IMR-90 (cell line): ENCODE measurements around the gene XKR7. TPM values are rescaled to one million over a fixed set of nuclear protein-coding genes. Genes with fewer than 3 reads are reported as not detected.
A peak's percentile ranks its signal among the peaks of the same experiment; 100 is the strongest.

Experiments used
- ATAC-seq: fragments of 200-7000 bp; cut with Tn5 transposase; 2 replicates; pipeline ENCODE4 v1.9.1; 2020; ENCODE audit warnings: low read depth, mild to moderate bottlenecking, moderate library complexity
- BruUV-seq: library from RNA; stranded (reverse); fragments of 400-500 nt; replicated peaks from 2 replicates; lab custom pipeline; 2021; lab: Mats Ljungman, UMichigan
- CTCF ChIA-PET: fragments of 300-600 bp; formaldehyde crosslinking; extraction: SDS; loops from one replicate; lab custom pipeline; 2021; ENCODE audit warnings: antibody characterized with exemption; lab: Yijun Ruan, JAX
- POLR2A ChIA-PET: fragments of 300-600 bp; sonication (Branson Sonifier 250); formaldehyde crosslinking; loops from one replicate; lab custom pipeline; 2022; ENCODE audit warnings: antibody characterized with exemption; ENCODE audit not compliant: unreplicated experiment; lab: Charles Lee
- DNase-seq: peaks from one replicate; pipeline ENCODE4 v3.0.0; 2013
- H2AFZ ChIP-seq: replicated peaks from 2 replicates; pipeline ENCODE3; 2013; ENCODE audit warnings: low read length, mild to moderate bottlenecking; ENCODE audit not compliant: poor library complexity
- H2AK5ac ChIP-seq: 2 replicates; pipeline ENCODE4 v1.6.1; 2013; ENCODE audit warnings: low read depth, low read length, inconsistent platforms
- H2AK9ac ChIP-seq: replicated peaks from 2 replicates; pipeline ENCODE3; 2013; ENCODE audit warnings: mild to moderate bottlenecking, low read depth, low read length, moderate library complexity; ENCODE audit not compliant: poor library complexity
- H2BK120ac ChIP-seq: 2 replicates; pipeline ENCODE4 v1.6.1; 2013; ENCODE audit warnings: low read depth, low read length, inconsistent platforms
- H2BK15ac ChIP-seq: 3 replicates; pipeline ENCODE4 v1.6.1; 2013; ENCODE audit warnings: low read depth, low read length, inconsistent platforms
- H2BK20ac ChIP-seq: 2 replicates; pipeline ENCODE4 v1.6.1; 2013; ENCODE audit warnings: low read depth, mild to moderate bottlenecking, inconsistent platforms, low read length, moderate library complexity
- H2BK5ac ChIP-seq: 2 replicates; pipeline ENCODE4 v1.6.1; 2013; ENCODE audit warnings: mild to moderate bottlenecking, low read depth, low read length, inconsistent platforms; ENCODE audit not compliant: poor library complexity, severe bottlenecking
- H3K14ac ChIP-seq: replicated peaks from 2 replicates; pipeline ENCODE4 v1.6.1; 2013; ENCODE audit warnings: low read depth, low read length, inconsistent platforms
- H3K18ac ChIP-seq: 2 replicates; pipeline ENCODE4 v1.6.1; 2013; ENCODE audit warnings: low read depth, low read length, control low read depth
- H3K23ac ChIP-seq: 2 replicates; pipeline ENCODE4 v1.6.1; 2013; ENCODE audit warnings: low read depth, low read length, inconsistent platforms
- H3K27ac ChIP-seq: 2 replicates; pipeline ENCODE4 v1.5.1; 2013; ENCODE audit warnings: mild to moderate bottlenecking, control low read depth, low read length; ENCODE audit not compliant: insufficient read depth
- H3K27me3 ChIP-seq: 2 replicates; pipeline ENCODE4 v1.6.1; 2013; ENCODE audit warnings: low read length; ENCODE audit not compliant: control insufficient read depth, insufficient read depth
- H3K36me3 ChIP-seq: 2 replicates; pipeline ENCODE4 v1.6.1; 2013; ENCODE audit warnings: low read length, mixed read lengths; ENCODE audit not compliant: control insufficient read depth, insufficient read depth
- H3K4ac ChIP-seq: 2 replicates; pipeline ENCODE4 v1.6.1; 2013; ENCODE audit warnings: low read depth, low read length, inconsistent platforms
- H3K4me1 ChIP-seq: 2 replicates; pipeline ENCODE4 v1.6.1; 2013; ENCODE audit warnings: low read length, mixed read lengths; ENCODE audit not compliant: control insufficient read depth, insufficient read depth
- H3K4me2 ChIP-seq: 2 replicates; pipeline ENCODE4 v1.6.1; 2013; ENCODE audit warnings: low read depth, mild to moderate bottlenecking, control low read depth, low read length, moderate library complexity
- H3K4me3 ChIP-seq: 2 replicates; pipeline ENCODE4 v1.5.1; 2013; ENCODE audit warnings: low read depth, mild to moderate bottlenecking, control low read depth, low read length, moderate library complexity; ENCODE audit not compliant: insufficient read depth
- H3K56ac ChIP-seq: 2 replicates; pipeline ENCODE4 v1.6.1; 2013; ENCODE audit warnings: low read length, inconsistent platforms; ENCODE audit not compliant: insufficient read depth; ENCODE audit errors: extremely low read depth
- H3K79me1 ChIP-seq, 2 experiments: 2 replicates each; pipeline ENCODE4 v1.6.1; 2013; ENCODE audit warnings: low read length in 2 of 2, inconsistent platforms in 1 of 2, low read depth in 1 of 2
- H3K9ac ChIP-seq: 2 replicates; pipeline ENCODE4 v1.6.1; 2013; ENCODE audit warnings: low read depth, low read length, control low read depth
- H3K9me1 ChIP-seq: 2 replicates; pipeline ENCODE4 v1.6.1; 2013; ENCODE audit warnings: low read length, inconsistent platforms; ENCODE audit not compliant: insufficient read depth
- H3K9me3 ChIP-seq: 2 replicates; pipeline ENCODE4 v1.6.1; 2013; ENCODE audit warnings: low read length; ENCODE audit not compliant: control insufficient read depth, insufficient read depth
- H4K20me1 ChIP-seq: 2 replicates; pipeline ENCODE4 v1.6.1; 2013; ENCODE audit warnings: low read length, inconsistent platforms; ENCODE audit not compliant: insufficient read depth
- H4K5ac ChIP-seq: 2 replicates; pipeline ENCODE4 v1.6.1; 2013; ENCODE audit warnings: mild to moderate bottlenecking, low read depth, low read length, control low read depth
- H4K8ac ChIP-seq, 2 experiments: 2 replicates each; pipeline ENCODE4 v1.6.1; 2013; ENCODE audit warnings: low read depth in 2 of 2, low read length in 2 of 2, control low read depth in 1 of 2, inconsistent platforms in 1 of 2
- H4K91ac ChIP-seq: 2 replicates; pipeline ENCODE4 v1.6.1; 2013; ENCODE audit warnings: low read depth, low read length, inconsistent platforms; ENCODE audit not compliant: insufficient read depth
- BHLHE40 ChIP-seq: fragments of 150-350 bp; IDR thresholded peaks from 2 replicates; pipeline ENCODE4 v1.6.1; 2016; ENCODE audit warnings: mild to moderate bottlenecking, low read depth, low read length
- CEBPB ChIP-seq: IDR thresholded peaks from 2 replicates; pipeline ENCODE4 v1.6.1; 2012; ENCODE audit warnings: low read depth, low read length, improper control_type of control experiment
- CHD1 ChIP-seq: IDR thresholded peaks from 2 replicates; pipeline ENCODE4 v1.6.1; 2012; ENCODE audit warnings: low read depth, low read length, improper control_type of control experiment
- CTCF ChIP-seq: conservative IDR thresholded peaks from 2 replicates; pipeline ENCODE4 v1.5.1; 2012; ENCODE audit warnings: mild to moderate bottlenecking, low read depth, low read length, improper control_type of control experiment
- ELK1 ChIP-seq: fragments of 150-350 bp; IDR thresholded peaks from 2 replicates; pipeline ENCODE4 v1.6.1; 2016; ENCODE audit warnings: low read depth, mild to moderate bottlenecking, low read length, moderate library complexity, borderline replicate concordance
- FOS ChIP-seq: fragments of 150-350 bp; IDR thresholded peaks from 2 replicates; pipeline ENCODE4 v1.6.1; 2016; ENCODE audit warnings: low read depth, low read length
- MAFK ChIP-seq: IDR thresholded peaks from 2 replicates; pipeline ENCODE4 v1.6.1; 2012; ENCODE audit warnings: low read depth, low read length, improper control_type of control experiment
- MAZ ChIP-seq: IDR thresholded peaks from 2 replicates; pipeline ENCODE4 v1.6.1; 2012; ENCODE audit warnings: low read depth, mild to moderate bottlenecking, low read length, improper control_type of control experiment, moderate library complexity, borderline replicate concordance
- MXI1 ChIP-seq: IDR thresholded peaks from 2 replicates; pipeline ENCODE4 v1.6.1; 2012; ENCODE audit warnings: low read depth, mild to moderate bottlenecking, low read length, moderate library complexity, borderline replicate concordance
- NFE2L2 ChIP-seq: fragments of 150-350 bp; IDR thresholded peaks from 2 replicates; pipeline ENCODE4 v1.6.1; 2016; ENCODE audit warnings: low read depth, mild to moderate bottlenecking, low read length
- POLR2A ChIP-seq: IDR thresholded peaks from 2 replicates; pipeline ENCODE4 v1.6.1; 2012; ENCODE audit warnings: mild to moderate bottlenecking, low read depth, low read length
- RAD21 ChIP-seq: IDR thresholded peaks from 2 replicates; pipeline ENCODE4 v1.6.1; 2012; ENCODE audit warnings: low read length, improper control_type of control experiment
- RCOR1 ChIP-seq: IDR thresholded peaks from 2 replicates; pipeline ENCODE4 v1.6.1; 2012; ENCODE audit warnings: mild to moderate bottlenecking, low read length, improper control_type of control experiment; ENCODE audit not compliant: insufficient replicate concordance
- RFX5 ChIP-seq: IDR thresholded peaks from 2 replicates; pipeline ENCODE4 v1.8.0; 2012; ENCODE audit warnings: low read depth, mild to moderate bottlenecking, low read length, moderate library complexity
- SMC3 ChIP-seq: fragments of 150-350 bp; IDR thresholded peaks from 2 replicates; pipeline ENCODE4 v1.6.1; 2016; ENCODE audit warnings: low read depth, mild to moderate bottlenecking, antibody characterized with exemption, low read length, moderate library complexity
- USF2 ChIP-seq: fragments of 150-350 bp; IDR thresholded peaks from 2 replicates; pipeline ENCODE4 v1.6.1; 2017; ENCODE audit warnings: mild to moderate bottlenecking, antibody characterized with exemption, low read length, low read depth
- WGBS, 2 experiments: methylation state at CpG; one replicate each; pipeline versions ENCODE4 v1.1.5 to v1.1.7; 2013; ENCODE audit warnings: missing lambda C conversion rate in 2 of 2; ENCODE audit not compliant: insufficient read length in 1 of 2; ENCODE audit errors: extremely low coverage in 2 of 2; 5-methylcytosine and 5-hydroxymethylcytosine counted together
- dilution Hi-C: fragments of 300-500 bp; cut with HindIII; formaldehyde crosslinking; loops from one replicate; pipeline ENCODE4 v1.14.3; 2018; ENCODE audit warnings: low sequenced_read_pairs; ENCODE audit not compliant: unreplicated experiment
- in situ Hi-C: fragments of 300-500 bp; cut with MboI; formaldehyde crosslinking; loops from 3 replicates; pipeline ENCODE4 v1.14.3; 2019; ENCODE audit warnings: low sequenced_read_pairs, inconsistent platforms, mixed read lengths
- intact Hi-C: fragments of 100-400 bp; cut with micrococcal nuclease; formaldehyde crosslinking; loops from 2 replicates; pipeline ENCODE4 v1.10.0; 2022
- polyA plus RNA-seq, 3 experiments: library from polyadenylated mRNA; depleted of rRNA; stranded (reverse); fragments of >200 nt; gene quantifications; 2 replicates each; pipeline ENCODE4 v1.2.3, GENCODE V29; 2012; ENCODE audit warnings: low replicate concordance in 1 of 3
- total RNA-seq: library from RNA; depleted of rRNA; stranded (reverse); fragments of >200 nt; gene quantifications from 2 replicates; pipeline ENCODE4 v1.2.3, GENCODE V29; 2012

Gene XKR7
- total and polyA plus RNA-seq, 2 of the 4 experiments (the other 2 are of a cell fraction): not detected

GRCh38 chr20:31951203-31951529 lies 16.8 kb upstream of the XKR7 start:
- peak overlapping the region; percentile 77 for H2AK9ac ChIP-seq
- dilution Hi-C loops (no loop called here), intact Hi-C loops (no loop called here), in situ Hi-C loops (loop anchor here (10.0 kb wide), 2 partner anchors 96 to 126 kb away; no protein-coding TSS in a partner anchor)
- H3K18ac ChIP-seq: no peak overlapping the region
- TF ChIP-seq CHD1: no peak
- TF ChIP-seq SMC3: no peak
- no peak for TF ChIP-seq USF2
- TF ChIP-seq RAD21: no peak
- no peak for TF ChIP-seq RFX5
- no peak for TF ChIP-seq CEBPB
- no peak for TF ChIP-seq FOS
- no peak for TF ChIP-seq CTCF
- TF ChIP-seq POLR2A: no peak
- TF ChIP-seq MAFK: no peak
- no peak for TF ChIP-seq NFE2L2
- no peak for TF ChIP-seq BHLHE40
- TF ChIP-seq MXI1: no peak
- no peak for TF ChIP-seq MAZ
- TF ChIP-seq ELK1: no peak
- TF ChIP-seq RCOR1: no peak
- H2BK15ac ChIP-seq: no peak overlapping the region
- peaks cover 6% of the 10 kb centered on the region for H3K4me1 ChIP-seq
- BruUV-seq: no TSS peak
- no peak overlapping the region for H4K5ac ChIP-seq
- H3K56ac ChIP-seq: peak overlapping the region; percentile 75; the same call in 1 of the 2 replicates
- peaks cover 3% of the 10 kb centered on the region for H3K27me3 ChIP-seq
- no peak overlapping the region for H4K91ac ChIP-seq
- ChIA-PET POLR2A (no interaction called here), CTCF (interaction anchor here (0.8 to 1.3 kb wide), 5 partner anchors 11 to 128 kb away, joined by 3 to 4 read pairs (median 3); no protein-coding TSS in a partner anchor)
- no peak overlapping the region for H2BK20ac ChIP-seq
- no peak overlapping the region for H2BK120ac ChIP-seq
- H2BK5ac ChIP-seq: no peak overlapping the region
- peak overlapping the region; percentile 97 for H3K4me2 ChIP-seq
- H3K14ac ChIP-seq: 0 out of 2 replicates have a peak overlapping the region, but pooled peaks have one; percentile 57
- peaks cover 16 to 30% of the 10 kb centered on the region in 2 experiments for H3K79me1 ChIP-seq
- H3K4me3 ChIP-seq: peak overlapping the region; percentile 83
- H3K27ac ChIP-seq: peak overlapping the region; percentile 66
- peak overlapping the region; percentile 82 for H3K9ac ChIP-seq
- 11% methylated on average over 4 of the region's 6 CpGs; no CpG with 5 or more reads in 1 of the 2 experiments for WGBS, 2 experiments
- DNase-seq (no peak), ATAC-seq (no peak)
- H3K9me1 ChIP-seq: no peaks in the 10 kb centered on the region
- peaks cover 25% of the 10 kb centered on the region for H3K36me3 ChIP-seq
- peak overlapping the region; percentile 40; the same call in 1 of the 2 replicates for H3K23ac ChIP-seq
- H2AK5ac ChIP-seq: peak overlapping the region; percentile 32; the same call in 1 of the 2 replicates
- no peaks in the 10 kb centered on the region; the same call in 1 of the 2 replicates for H4K20me1 ChIP-seq
- peak overlapping the region; percentile 32 to 93; a peak in 3 of 4 replicates for H4K8ac ChIP-seq
- H3K4ac ChIP-seq: peak overlapping the region; percentile 43
- peaks cover 2% of the 10 kb centered on the region; the same call in 1 of the 2 replicates for H3K9me3 ChIP-seq
- H2AFZ ChIP-seq: peak overlapping the region; percentile 97
